ENCODE results near the gene KIF18A. TPM values are rescaled to one million over a fixed set of nuclear protein-coding genes. Genes with fewer than 3 reads are reported as not detected.

KIF18A gene
- total and polyA plus RNA-seq, 4 donors = 0.08 to 21.4 (median 0.20) TPM

DNA sequence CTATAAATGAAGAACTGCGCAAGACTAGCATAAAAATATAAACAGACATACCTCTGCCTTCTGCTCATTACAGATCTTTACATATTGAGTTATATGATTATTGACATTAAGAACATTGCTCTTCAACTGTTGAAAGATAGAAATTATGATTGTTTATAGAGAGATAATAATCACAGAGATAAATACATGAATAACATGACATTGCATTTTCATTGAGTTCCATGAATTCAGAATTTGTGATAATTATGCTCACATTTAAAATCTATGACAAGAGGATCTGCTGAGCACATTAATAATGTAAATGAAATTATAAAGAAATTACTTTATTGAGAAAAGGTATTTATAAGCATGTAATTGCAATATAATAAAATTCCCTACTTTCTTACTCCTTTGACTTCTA lies 24.8 kb downstream of the KIF18A start:
- H3K9ac ChIP-seq (ENCODE audit: low read depth in 1 of 2, low read length in 2 of 2) = no peak overlapping the region
- H3K4me1 ChIP-seq (ENCODE audit: control insufficient read depth in 4 of 4, insufficient read depth in 4 of 4, low read length in 3 of 4) = no peaks in the 10 kb centered on the region
- TF ChIP-seq MAX (IDR thresholded peaks at IDR 0.05) = no peak
- no peak for TF ChIP-seq YY1 (IDR thresholded peaks at IDR 0.05)
- TF ChIP-seq EGR1 (IDR thresholded peaks at IDR 0.05; ENCODE audit: low read depth in 2 of 2) = no peak
- no peak for TF ChIP-seq FOXA1 (IDR thresholded peaks at IDR 0.05)
- no peak for TF ChIP-seq CTCF (IDR thresholded peaks at IDR 0.05; ENCODE audit: low read depth, low read length, missing input control)
- no peak for TF ChIP-seq SP1 (IDR thresholded peaks at IDR 0.05)
- TF ChIP-seq RAD21 (IDR thresholded peaks at IDR 0.05) = no peak
- no peak for TF ChIP-seq TAF1 (conservative IDR thresholded peaks at IDR 0.05)
- no peak for TF ChIP-seq GABPA (IDR thresholded peaks at IDR 0.05 in 1 of 2, conservative IDR thresholded peaks at IDR 0.05 in 1 of 2)
- no peak for TF ChIP-seq NR2F2 (IDR thresholded peaks at IDR 0.05)
- TF ChIP-seq HNF4A (conservative IDR thresholded peaks at IDR 0.05) = no peak
- TF ChIP-seq, protein P1, sequence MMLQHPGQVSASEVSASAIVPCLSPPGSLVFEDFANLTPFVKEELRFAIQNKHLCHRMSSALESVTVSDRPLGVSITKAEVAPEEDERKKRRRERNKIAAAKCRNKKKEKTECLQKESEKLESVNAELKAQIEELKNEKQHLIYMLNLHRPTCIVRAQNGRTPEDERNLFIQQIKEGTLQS (IDR thresholded peaks at IDR 0.05) = no peak
- no peak for TF ChIP-seq FOXA2 (IDR thresholded peaks at IDR 0.05)
- TF ChIP-seq, protein P2, sequence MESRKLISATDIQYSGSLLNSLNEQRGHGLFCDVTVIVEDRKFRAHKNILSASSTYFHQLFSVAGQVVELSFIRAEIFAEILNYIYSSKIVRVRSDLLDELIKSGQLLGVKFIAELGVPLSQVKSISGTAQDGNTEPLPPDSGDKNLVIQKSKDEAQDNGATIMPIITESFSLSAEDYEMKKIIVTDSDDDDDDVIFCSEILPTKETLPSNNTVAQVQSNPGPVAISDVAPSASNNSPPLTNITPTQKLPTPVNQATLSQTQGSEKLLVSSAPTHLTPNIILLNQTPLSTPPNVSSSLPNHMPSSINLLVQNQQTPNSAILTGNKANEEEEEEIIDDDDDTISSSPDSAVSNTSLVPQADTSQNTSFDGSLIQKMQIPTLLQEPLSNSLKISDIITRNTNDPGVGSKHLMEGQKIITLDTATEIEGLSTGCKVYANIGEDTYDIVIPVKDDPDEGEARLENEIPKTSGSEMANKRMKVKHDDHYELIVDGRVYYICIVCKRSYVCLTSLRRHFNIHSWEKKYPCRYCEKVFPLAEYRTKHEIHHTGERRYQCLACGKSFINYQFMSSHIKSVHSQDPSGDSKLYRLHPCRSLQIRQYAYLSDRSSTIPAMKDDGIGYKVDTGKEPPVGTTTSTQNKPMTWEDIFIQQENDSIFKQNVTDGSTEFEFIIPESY (IDR thresholded peaks at IDR 0.05) = no peak
- TF ChIP-seq RXRA (IDR thresholded peaks at IDR 0.05) = no peak
- TF ChIP-seq REST (IDR thresholded peaks at IDR 0.05) = no peak
- no peak for TF ChIP-seq JUND (IDR thresholded peaks at IDR 0.05)
- TF ChIP-seq HNF4G (IDR thresholded peaks at IDR 0.05) = no peak
- DNase-seq (ENCODE audit: low spot score) = no peak
- H3K36me3 ChIP-seq (ENCODE audit: control insufficient read depth in 4 of 4, insufficient read depth in 3 of 4, low read depth in 1 of 4, low read length in 3 of 4) = no peaks in the 10 kb centered on the region
- H3K4me3 ChIP-seq (ENCODE audit: low read depth in 1 of 3, low read length in 3 of 3) = no peak overlapping the region
- no peaks in the 10 kb centered on the region for H3K9me3 ChIP-seq (ENCODE audit: control insufficient read depth in 4 of 4, low read length in 3 of 4)
- WGBS = 98% methylated on average over 1 of the region's 1 CpG
- H3K27me3 ChIP-seq (ENCODE audit: control insufficient read depth in 4 of 4, insufficient read depth in 4 of 4, low read length in 3 of 4) = no peaks in the 10 kb centered on the region
- no peak overlapping the region for H3K27ac ChIP-seq (ENCODE audit: low read depth in 1 of 2, low read length in 2 of 2)
